Neural progenitor cell (in vitro differentiated cells): ENCODE measurements around the gene SP140L.

ENCODE experiments used
- EZH2 ChIP-seq: fragments of 200-600 bp; sonication (generic); IDR thresholded peaks from 2 replicates; pipeline ENCODE4 v1.6.1; 2017; ENCODE audit warnings: antibody characterized with exemption, mild to moderate bottlenecking, moderate library complexity
- EZH2phosphoT487 ChIP-seq: fragments of 200-600 bp; sonication (generic); IDR thresholded peaks from 2 replicates; pipeline ENCODE4 v1.6.1; 2017; ENCODE audit warnings: antibody characterized with exemption
- TF ChIP-seq, protein P1 (sequence below): fragments of 200-600 bp; sonication (generic); IDR thresholded peaks from 2 replicates; pipeline ENCODE4 v1.5.1; 2017; ENCODE audit warnings: antibody characterized with exemption, mild to moderate bottlenecking

DNA sequence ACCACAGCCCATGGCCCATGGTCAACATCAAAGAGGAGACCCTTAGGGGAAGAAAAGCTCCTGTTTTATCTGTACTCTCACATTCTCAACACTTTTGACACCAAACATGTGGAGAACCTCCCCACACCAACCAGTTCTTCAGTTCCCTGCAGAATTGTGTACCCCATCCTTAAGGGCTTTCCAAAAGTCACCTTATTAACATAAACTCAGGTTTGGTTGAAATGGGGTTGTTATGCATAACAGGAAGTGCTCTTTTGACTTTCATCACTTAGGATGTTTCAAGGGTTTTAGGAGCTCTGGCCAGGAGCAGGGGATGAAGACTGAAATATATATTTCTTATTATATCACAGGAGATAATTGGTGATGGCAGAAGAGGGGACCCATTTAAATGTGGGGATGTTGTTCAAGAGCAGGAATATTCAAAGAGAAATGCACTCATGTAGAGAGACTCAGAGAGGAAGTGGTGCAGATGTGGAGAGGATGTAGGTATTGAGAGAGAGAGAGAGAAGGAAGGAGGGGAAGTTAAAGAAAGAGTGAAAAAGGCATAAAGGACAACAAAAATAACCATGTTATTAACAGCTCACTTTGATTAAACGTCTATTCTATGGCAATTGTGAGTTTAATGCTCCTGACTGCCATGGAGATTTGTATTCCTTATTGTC is 35.2 kb downstream of the SP140L start:
- TF ChIP-seq, protein P1, sequence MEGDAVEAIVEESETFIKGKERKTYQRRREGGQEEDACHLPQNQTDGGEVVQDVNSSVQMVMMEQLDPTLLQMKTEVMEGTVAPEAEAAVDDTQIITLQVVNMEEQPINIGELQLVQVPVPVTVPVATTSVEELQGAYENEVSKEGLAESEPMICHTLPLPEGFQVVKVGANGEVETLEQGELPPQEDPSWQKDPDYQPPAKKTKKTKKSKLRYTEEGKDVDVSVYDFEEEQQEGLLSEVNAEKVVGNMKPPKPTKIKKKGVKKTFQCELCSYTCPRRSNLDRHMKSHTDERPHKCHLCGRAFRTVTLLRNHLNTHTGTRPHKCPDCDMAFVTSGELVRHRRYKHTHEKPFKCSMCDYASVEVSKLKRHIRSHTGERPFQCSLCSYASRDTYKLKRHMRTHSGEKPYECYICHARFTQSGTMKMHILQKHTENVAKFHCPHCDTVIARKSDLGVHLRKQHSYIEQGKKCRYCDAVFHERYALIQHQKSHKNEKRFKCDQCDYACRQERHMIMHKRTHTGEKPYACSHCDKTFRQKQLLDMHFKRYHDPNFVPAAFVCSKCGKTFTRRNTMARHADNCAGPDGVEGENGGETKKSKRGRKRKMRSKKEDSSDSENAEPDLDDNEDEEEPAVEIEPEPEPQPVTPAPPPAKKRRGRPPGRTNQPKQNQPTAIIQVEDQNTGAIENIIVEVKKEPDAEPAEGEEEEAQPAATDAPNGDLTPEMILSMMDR: no peak
- TF ChIP-seq EZH2: no peak
- TF ChIP-seq EZH2phosphoT487: no peak
